Gastroesophageal sphincter (tissue), 4 donors: ENCODE results near the gene PTCD1. TPM values are rescaled to one million over a fixed set of nuclear protein-coding genes. Genes with fewer than 3 reads are reported as not detected.

Source experiments
- ATAC-seq: fragments of 150-250 bp; one replicate; pipeline ENCODE4 v1.9.1; 2016; ENCODE audit warnings: mild to moderate bottlenecking, moderate library complexity
- H3K27ac ChIP-seq, 4 donors: fragments of 200-600 bp; sonication (generic) in 3 of 4; 1 replicate in 3 of 4; 2 replicates in 1 of 4; pipeline ENCODE4 v1.5.1; 2016 to 2019
- H3K27me3 ChIP-seq: fragments of 200-600 bp; sonication (generic); one replicate; pipeline ENCODE4 v1.5.1; 2019
- H3K36me3 ChIP-seq, 2 donors: fragments of 200-600 bp; sonication (generic); one replicate each; pipeline ENCODE4 v1.5.1; 2019; ENCODE audit warnings: control low read depth in 1 of 2
- H3K4me1 ChIP-seq, 3 donors: fragments of 200-600 bp; sonication (generic); 1 replicate in 2 of 3; 2 replicates in 1 of 3; pipeline ENCODE4 v1.5.1; 2016 to 2019; ENCODE audit warnings: control low read depth in 2 of 3
- H3K4me3 ChIP-seq, 2 donors: fragments of 200-600 bp; sonication (generic); one replicate each; pipeline ENCODE4 v1.5.1; 2019; ENCODE audit warnings: mild to moderate bottlenecking in 1 of 2, moderate library complexity in 1 of 2
- H3K9me3 ChIP-seq, 3 donors: fragments of 200-600 bp; sonication (generic); one replicate each; pipeline ENCODE4 v1.5.1; 2017 to 2019; ENCODE audit warnings: control low read depth in 2 of 3
- EP300 ChIP-seq: sonication (generic); formaldehyde crosslinking; IDR thresholded peaks from one replicate; pipeline ENCODE4 v1.6.1; 2017; ENCODE audit warnings: antibody characterized with exemption, mild to moderate bottlenecking
- POLR2A ChIP-seq, 2 donors: fragments of 450-650 bp; IDR thresholded peaks; one replicate each; pipeline ENCODE4 v1.6.1; 2017; ENCODE audit warnings: antibody characterized with exemption in 2 of 2, mild to moderate bottlenecking in 2 of 2, moderate library complexity in 1 of 2
- POLR2AphosphoS5 ChIP-seq: sonication (generic); formaldehyde crosslinking; IDR thresholded peaks from one replicate; pipeline ENCODE4 v1.6.1; 2017; ENCODE audit warnings: antibody characterized with exemption
- WGBS, 2 donors: methylation state at CpG; one replicate each; pipeline ENCODE4 v1.1.5; 2018; ENCODE audit warnings: low coverage in 1 of 2; 5-methylcytosine and 5-hydroxymethylcytosine counted together
- total RNA-seq, 4 donors: library from RNA; depleted of rRNA; stranded (reverse); fragments of >200 nt; gene quantifications; one replicate each; pipeline ENCODE4 v1.1.0, GENCODE V29; 2016
- TF ChIP-seq, protein P1 (sequence below), 4 experiments: fragments of 200-600 bp in 2 of 4; fragments of 450-650 bp in 2 of 4; sonication (generic) in 1 of 4; IDR thresholded peaks; one replicate each; pipeline ENCODE4 v1.5.1; 2017 to 2019; ENCODE audit warnings: antibody characterized with exemption in 4 of 4, mild to moderate bottlenecking in 2 of 4, moderate library complexity in 2 of 4

PTCD1 gene
- total RNA-seq, 4 donors from 2014 or later, result 6.2 to 10.8 (median 7.3) TPM

DNA sequence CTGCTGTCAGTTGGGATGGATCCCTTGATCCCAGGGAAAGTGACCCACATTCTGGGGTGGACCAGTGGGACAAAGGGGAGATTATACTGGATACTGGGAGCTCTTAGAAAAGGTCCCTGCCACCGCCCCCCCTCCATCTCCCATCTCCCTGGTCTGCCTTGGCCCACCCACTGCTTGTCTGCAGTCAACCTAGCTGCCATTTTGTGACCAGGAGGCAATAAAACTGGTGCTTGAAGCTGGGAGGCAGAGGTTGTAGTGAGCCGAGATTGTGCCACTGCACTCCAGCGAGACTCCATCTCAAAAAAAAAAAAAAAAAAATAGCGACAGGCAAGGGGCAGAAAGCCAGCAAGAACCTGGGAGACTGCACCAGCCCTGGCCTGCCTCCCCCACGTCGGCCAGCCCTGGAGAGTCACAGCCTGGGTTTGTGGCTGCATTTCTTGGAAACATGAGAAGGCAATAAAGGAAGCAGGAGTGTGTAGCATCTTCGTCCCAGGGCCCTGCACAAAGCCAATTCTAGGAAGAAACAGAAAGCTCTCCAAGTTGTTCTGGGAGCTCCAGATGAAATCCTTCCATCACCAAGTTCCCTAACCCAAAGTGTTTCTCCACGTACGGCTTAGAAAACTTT, 68.7 kb downstream of the PTCD1 start:
- Histone ChIP-seq H3K4me1 (peaks cover 0 to 23% (median 0%) of the 10 kb centered on the region in 3 donors), H3K27ac (no peak overlapping the region), H3K4me3 (no peak overlapping the region), H3K36me3 (peaks cover 0 to 41% of the 10 kb centered on the region in 2 donors), H3K27me3 (no peaks in the 10 kb centered on the region), H3K9me3 (no peaks in the 10 kb centered on the region)
- ATAC-seq, result no peak
- TF ChIP-seq POLR2AphosphoS5 (no peak), POLR2A (IDR thresholded peaks at IDR 0.05) (no peak), EP300 (no peak)
- TF ChIP-seq, protein P1, sequence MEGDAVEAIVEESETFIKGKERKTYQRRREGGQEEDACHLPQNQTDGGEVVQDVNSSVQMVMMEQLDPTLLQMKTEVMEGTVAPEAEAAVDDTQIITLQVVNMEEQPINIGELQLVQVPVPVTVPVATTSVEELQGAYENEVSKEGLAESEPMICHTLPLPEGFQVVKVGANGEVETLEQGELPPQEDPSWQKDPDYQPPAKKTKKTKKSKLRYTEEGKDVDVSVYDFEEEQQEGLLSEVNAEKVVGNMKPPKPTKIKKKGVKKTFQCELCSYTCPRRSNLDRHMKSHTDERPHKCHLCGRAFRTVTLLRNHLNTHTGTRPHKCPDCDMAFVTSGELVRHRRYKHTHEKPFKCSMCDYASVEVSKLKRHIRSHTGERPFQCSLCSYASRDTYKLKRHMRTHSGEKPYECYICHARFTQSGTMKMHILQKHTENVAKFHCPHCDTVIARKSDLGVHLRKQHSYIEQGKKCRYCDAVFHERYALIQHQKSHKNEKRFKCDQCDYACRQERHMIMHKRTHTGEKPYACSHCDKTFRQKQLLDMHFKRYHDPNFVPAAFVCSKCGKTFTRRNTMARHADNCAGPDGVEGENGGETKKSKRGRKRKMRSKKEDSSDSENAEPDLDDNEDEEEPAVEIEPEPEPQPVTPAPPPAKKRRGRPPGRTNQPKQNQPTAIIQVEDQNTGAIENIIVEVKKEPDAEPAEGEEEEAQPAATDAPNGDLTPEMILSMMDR (IDR thresholded peaks at IDR 0.05), result no peak
- WGBS, 2 donors, result 22 to 28% methylated on average over 3 to 7 of the region's 9 CpGs

DNA sequence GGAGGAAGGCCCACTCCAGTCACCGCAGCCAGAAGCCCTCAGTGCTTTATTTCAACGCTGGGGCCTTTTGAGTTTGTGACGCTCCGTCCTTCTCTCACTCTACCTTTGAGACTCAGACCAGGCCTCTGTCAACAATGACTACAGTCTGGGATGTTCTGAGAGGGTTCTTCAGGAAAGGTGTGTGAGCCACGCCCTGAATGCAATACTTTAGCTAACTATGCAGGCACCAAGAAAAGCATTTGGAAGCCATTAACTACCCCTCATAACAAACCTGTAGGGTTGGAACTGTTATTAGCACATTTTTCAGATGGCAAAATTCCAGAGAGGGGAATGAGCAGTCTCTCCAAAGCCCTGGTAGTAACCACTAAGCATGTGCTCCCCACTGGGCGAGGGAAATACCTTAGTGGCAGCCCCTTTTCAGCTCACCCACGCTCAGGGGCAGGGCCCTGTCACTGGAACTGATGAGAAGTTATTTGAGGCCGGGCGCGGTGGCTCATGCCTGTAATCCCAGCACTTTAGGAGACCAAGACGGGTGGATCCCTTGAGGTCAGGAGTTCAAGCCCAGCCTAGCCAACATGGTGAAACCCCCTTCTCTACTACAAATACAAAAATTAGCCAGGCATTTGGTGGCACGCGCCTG, 69.7 kb downstream of the PTCD1 start:
- H3K36me3 ChIP-seq, result peaks cover 0 to 51% of the 10 kb centered on the region in 2 donors
- no peaks in the 10 kb centered on the region for H3K9me3 ChIP-seq
- H3K27ac ChIP-seq, result no peak overlapping the region
- no peaks in the 10 kb centered on the region for H3K27me3 ChIP-seq
- ATAC-seq, result no peak
- no peak overlapping the region for H3K4me3 ChIP-seq
- TF ChIP-seq, protein P1 (IDR thresholded peaks at IDR 0.05), result no peak
- no peak for TF ChIP-seq POLR2AphosphoS5
- no peak for TF ChIP-seq EP300
- no peak for TF ChIP-seq POLR2A (IDR thresholded peaks at IDR 0.05)
- WGBS, 2 donors, result 91 to 95% methylated on average over 3 to 6 of the region's 13 CpGs
- peaks cover 0 to 14% (median 0%) of the 10 kb centered on the region in 3 donors for H3K4me1 ChIP-seq

Other genes with a start within 250 kb of the PTCD1 start
- gene KPNA7, start 230.7 kb downstream of the PTCD1 start, total RNA-seq, result under 1 TPM in 1 of 4 donors, not detected in 3; 0.27 TPM
- gene MYH16, start 166.0 kb downstream of the PTCD1 start, total RNA-seq, result not detected
- 100 to 1,000 TPM in 2 of 4 donors, 10 to 100 TPM in 2; 75.0 to 112 (median 98.3) TPM for gene ARPC1A, start 112.9 kb downstream of the PTCD1 start, total RNA-seq
- gene ARPC1B, start 64.1 kb downstream of the PTCD1 start, total RNA-seq, result 100 to 1,000 TPM in 3 of 4 donors, 10 to 100 TPM in 1; 69.9 to 158 (median 138) TPM
- 100 to 1,000 TPM in 3 of 4 donors, 10 to 100 TPM in 1; 91.7 to 155 (median 123) TPM for gene PDAP1, start 30.2 kb downstream of the PTCD1 start, total RNA-seq
- gene BUD31, start 29.8 kb downstream of the PTCD1 start, total RNA-seq, result 10 to 100 TPM; 47.3 to 73.4 (median 70.0) TPM
- 10 to 100 TPM; 13.6 to 34.6 (median 23.0) TPM for gene CPSF4, start 145 bp upstream of the PTCD1 start, total RNA-seq
- 100 to 1,000 TPM; 443 to 971 (median 916) TPM for gene ATP5MF, start 27.4 kb upstream of the PTCD1 start, total RNA-seq
- 1 to 10 TPM; 1.4 to 4.8 (median 4.6) TPM for gene ZNF789, start 34.1 kb upstream of the PTCD1 start, total RNA-seq
- gene ZNF394, start 61.5 kb upstream of the PTCD1 start, total RNA-seq, result 10 to 100 TPM; 29.9 to 54.1 (median 45.1) TPM
- 10 to 100 TPM in 2 of 4 donors, 1 to 10 TPM in 2; 7.5 to 12.5 (median 10.6) TPM for gene ZKSCAN5, start 65.9 kb upstream of the PTCD1 start, total RNA-seq
- gene FAM200A, start 113.3 kb upstream of the PTCD1 start, total RNA-seq, result 1 to 10 TPM; 3.5 to 8.6 (median 4.3) TPM
- 100 to 1,000 TPM; 115 to 191 (median 116) TPM for gene ZNF655, start 119.8 kb upstream of the PTCD1 start, total RNA-seq
- gene TMEM225B, start 159.5 kb upstream of the PTCD1 start, total RNA-seq, result 1 to 10 TPM in 2 of 4 donors, not detected in 2; 1.6 to 2.2 TPM
- gene ZSCAN25, start 178.1 kb upstream of the PTCD1 start, total RNA-seq, result 10 to 100 TPM; 10.9 to 26.5 (median 18.4) TPM
- 1 to 10 TPM in 3 of 4 donors, under 1 TPM in 1; 0.47 to 5.3 (median 1.9) TPM for gene CYP3A5, start 241.2 kb upstream of the PTCD1 start, total RNA-seq